T-helper 2 cell (primary cell): ENCODE measurements around the gene SDC4.

Source experiments
- DNase-seq, 5 experiments: peaks; one replicate each; pipeline versions ENCODE4 v3.0.0 to v3.0.0-alpha.2; 2012 to 2022

SDC4 gene

GRCh38 chr20:45317826-45318225, 30.4 kb downstream of the SDC4 start:
- no peak for DNase-seq

- DNase-seq = no peak
These were observed 31.8 kb downstream of the SDC4 start for GRCh38 chr20:45316150-45317080.

- DNase-seq = no peak
These were observed 32.6 kb downstream of the SDC4 start for GRCh38 chr20:45315672-45316071.

- DNase-seq = no peak
These were observed 34.3 kb downstream of the SDC4 start for GRCh38 chr20:45313943-45314342.

- DNase-seq = no peak
These were observed 35.0 kb downstream of the SDC4 start for GRCh38 chr20:45313065-45313695.

- no peak for DNase-seq
These were observed 36.0 kb downstream of the SDC4 start for GRCh38 chr20:45312241-45312640.

- DNase-seq = peak; percentile 12 to 71 (median 44)
These were observed 36.5 kb downstream of the SDC4 start for GRCh38 chr20:45311589-45312211.

- DNase-seq = no peak
These were observed 39.1 kb downstream of the SDC4 start for GRCh38 chr20:45309075-45309474.

GRCh38 chr20:45308117-45308778, 40.0 kb downstream of the SDC4 start, which contains the start of gene MATN4:
TSS of gene MATN4 (minus strand) at chr20:45308299. CDS start at chr20:45305582, 2,717 bp downstream.
- DNase-seq = no peak

GRCh38 chr20:45307076-45307640, 41.1 kb downstream of the SDC4 start:
- no peak for DNase-seq

GRCh38 chr20:45306431-45306982, 41.7 kb downstream of the SDC4 start, which contains the start of gene RBPJL:
TSS of gene RBPJL (plus strand) at chr20:45306840. CDS start at chr20:45306923, 83 bp downstream.
- peak in 3 of 5 experiments; percentile 25 to 27 (median 27) for DNase-seq

GRCh38 chr20:45305262-45305661, 43.0 kb downstream of the SDC4 start:
- no peak for DNase-seq

- DNase-seq = no peak
These were observed 43.7 kb downstream of the SDC4 start for GRCh38 chr20:45304464-45304999.

GRCh38 chr20:45303586-45304463, 44.4 kb downstream of the SDC4 start:
- DNase-seq = peak in 1 of 5 experiments; percentile 38

GRCh38 chr20:45301824-45302271, 46.4 kb downstream of the SDC4 start:
- DNase-seq = peak in 1 of 5 experiments; percentile 70

GRCh38 chr20:45300961-45301360, 47.3 kb downstream of the SDC4 start:
- DNase-seq = peak in 1 of 5 experiments; percentile 70

GRCh38 chr20:45299786-45300185, 48.4 kb downstream of the SDC4 start:
- peak in 1 of 5 experiments; percentile 34 for DNase-seq

- no peak for DNase-seq
These were observed 50.3 kb downstream of the SDC4 start for GRCh38 chr20:45297786-45298497.

GRCh38 chr20:45294659-45295058, 53.6 kb downstream of the SDC4 start:
- DNase-seq = no peak

GRCh38 chr20:45294003-45294368, 54.2 kb downstream of the SDC4 start:
- no peak for DNase-seq
